Endothelial cell of umbilical vein (primary cell): ENCODE measurements around the gene GLI3. TPM values are rescaled to one million over a fixed set of nuclear protein-coding genes. Genes with fewer than 3 reads are reported as not detected.

ENCODE experiments used
- BruUV-seq: library from RNA; stranded (reverse); fragments of 400-500 nt; replicated peaks from 2 replicates; lab custom pipeline; 2021; lab: Mats Ljungman, UMichigan
- CTCF ChIA-PET: fragments of 300-600, 350-600 bp; sonication (Branson Sonifier 250); formaldehyde crosslinking; loops from one replicate; lab custom pipeline; 2021; ENCODE audit warnings: antibody characterized with exemption, inconsistent platforms; lab: Charles Lee
- POLR2A ChIA-PET: fragments of 300-600, 350-600 bp; sonication (Branson Sonifier 250); formaldehyde crosslinking; loops from one replicate; lab custom pipeline; 2021; ENCODE audit warnings: antibody characterized with exemption, inconsistent platforms; lab: Charles Lee
- DNase-seq: peaks from one replicate; pipeline ENCODE4 v3.0.0-alpha.2; 2011; ENCODE audit warnings: low read depth, low spot score
- FAIRE-seq: peaks from 2 replicates; lab custom pipeline; 2011; peaks lifted over from hg19 to GRCh38; lab: Jason Lieb, UNC
- H2AFZ ChIP-seq: 2 replicates; pipeline ENCODE4 v1.6.0; 2012; ENCODE audit warnings: low read depth, low read length, control low read depth, inconsistent platforms
- H3K27ac ChIP-seq: 2 replicates; pipeline ENCODE4 v1.5.1; 2011; ENCODE audit warnings: low read depth, mild to moderate bottlenecking, control low read depth, low read length, moderate library complexity; ENCODE audit not compliant: insufficient read depth
- H3K27me3 ChIP-seq, 2 experiments: 2 replicates each; pipeline versions ENCODE4 v1.6.0 to v1.6.1; 2011; ENCODE audit warnings: low read length in 2 of 2, mixed read lengths in 1 of 2; ENCODE audit not compliant: control insufficient read depth in 2 of 2, insufficient read depth in 2 of 2
- H3K36me3 ChIP-seq, 2 experiments: 2 replicates in 1 of 2; 3 replicates in 1 of 2; pipeline ENCODE4 v1.5.1; 2011; ENCODE audit warnings: low read length in 2 of 2, mild to moderate bottlenecking in 1 of 2, moderate library complexity in 1 of 2; ENCODE audit not compliant: control insufficient read depth in 2 of 2, insufficient read depth in 2 of 2; ENCODE audit errors: extremely low read depth in 1 of 2
- H3K4me1 ChIP-seq: 3 replicates; pipeline ENCODE4 v1.5.1; 2011; ENCODE audit warnings: mild to moderate bottlenecking, low read length; ENCODE audit not compliant: control insufficient read depth, insufficient read depth; ENCODE audit errors: extremely low read depth
- H3K4me2 ChIP-seq: 2 replicates; pipeline ENCODE4 v1.6.1; 2011; ENCODE audit warnings: low read length, control low read depth, mixed read lengths; ENCODE audit not compliant: insufficient read depth
- H3K4me3 ChIP-seq, 3 experiments: fragments of 200-600 bp in 1 of 3; sonication (generic), shearing (Covaris generic) in 1 of 3; replicated peaks in 1 of 3; 2 replicates each; pipeline ENCODE4 v1.5.1; 2011 to 2016; ENCODE audit warnings: control low read depth in 3 of 3, low read length in 3 of 3, mild to moderate bottlenecking in 2 of 3, inconsistent platforms in 1 of 3, low read depth in 1 of 3, moderate library complexity in 1 of 3; ENCODE audit not compliant: insufficient read depth in 1 of 3
- H3K79me2 ChIP-seq: 2 replicates; pipeline ENCODE4 v1.6.0; 2012; ENCODE audit warnings: low read length, inconsistent platforms; ENCODE audit not compliant: control insufficient read depth, insufficient read depth
- H3K9ac ChIP-seq: replicated peaks from 2 replicates; pipeline ENCODE3; 2011; ENCODE audit warnings: low read length, control low read depth; ENCODE audit not compliant: insufficient read depth; ENCODE audit errors: extremely low read depth
- H3K9me1 ChIP-seq: replicated peaks from 3 replicates; pipeline ENCODE4 v1.6.0; 2011; ENCODE audit warnings: mild to moderate bottlenecking, low read length; ENCODE audit not compliant: control insufficient read depth, insufficient read depth; ENCODE audit errors: extremely low read depth
- H3K9me3 ChIP-seq: replicated peaks from 2 replicates; pipeline ENCODE4 v1.5.1; 2012; ENCODE audit warnings: low read length, inconsistent platforms; ENCODE audit not compliant: control insufficient read depth, insufficient read depth
- H4K20me1 ChIP-seq: replicated peaks from 2 replicates; pipeline ENCODE3; 2011; ENCODE audit warnings: mild to moderate bottlenecking, low read length; ENCODE audit not compliant: control insufficient read depth, insufficient read depth; ENCODE audit errors: extremely low read depth
- CTCF ChIP-seq, 2 donors: IDR thresholded peaks; 1 replicate in 1 of 2; 2 replicates in 1 of 2; pipeline ENCODE4 v1.5.1; 2011; ENCODE audit warnings: low read length in 2 of 2, mild to moderate bottlenecking in 2 of 2, moderate library complexity in 2 of 2, control low read depth in 1 of 2, inconsistent platforms in 1 of 2, low read depth in 1 of 2; ENCODE audit not compliant: insufficient read depth in 1 of 2; ENCODE audit errors: extremely low read depth in 1 of 2
- EZH2 ChIP-seq: IDR thresholded peaks from 2 replicates; pipeline ENCODE4 v1.6.1; 2012; ENCODE audit warnings: borderline replicate concordance, low read depth, mild to moderate bottlenecking, moderate library complexity, low read length, inconsistent platforms; ENCODE audit not compliant: severe bottlenecking
- FOS ChIP-seq: IDR thresholded peaks from 2 replicates; pipeline ENCODE4 v1.6.1; 2011; ENCODE audit warnings: mild to moderate bottlenecking, low read length, moderate library complexity, borderline replicate concordance; ENCODE audit not compliant: insufficient read depth
- GATA2 ChIP-seq: IDR thresholded peaks from 2 replicates; pipeline ENCODE4 v1.7.0; 2011; ENCODE audit warnings: low read depth, mild to moderate bottlenecking, moderate library complexity, mixed read lengths, low read length; ENCODE audit not compliant: insufficient read length, insufficient read depth
- JUN ChIP-seq: IDR thresholded peaks from 2 replicates; pipeline ENCODE4 v1.6.1; 2011; ENCODE audit warnings: borderline replicate concordance, low read depth; ENCODE audit not compliant: insufficient read length, insufficient read depth
- MAX ChIP-seq: IDR thresholded peaks from 2 replicates; pipeline ENCODE4 v1.6.1; 2011; ENCODE audit not compliant: insufficient read depth, insufficient read length
- MYC ChIP-seq: IDR thresholded peaks from one replicate; pipeline ENCODE4 v1.6.1; 2011; ENCODE audit warnings: mild to moderate bottlenecking, low read depth, low read length
- POLR2A ChIP-seq: IDR thresholded peaks from 2 replicates; pipeline ENCODE4 v1.6.1; 2012; ENCODE audit warnings: low read depth, mild to moderate bottlenecking, control low read depth, low read length
- POLR2AphosphoS5 ChIP-seq: IDR thresholded peaks from 2 replicates; pipeline ENCODE4 v1.6.1; 2012; ENCODE audit warnings: low read depth, mild to moderate bottlenecking, control low read depth, low read length, moderate library complexity; ENCODE audit not compliant: insufficient read depth
- dilution Hi-C: fragments of 300-500 bp; cut with MboI; formaldehyde crosslinking; loops from one replicate; pipeline ENCODE4 v1.15.0; 2019; ENCODE audit warnings: low sequenced_read_pairs; ENCODE audit not compliant: extremely low pct_ligation_motif_present
- intact Hi-C: fragments of 100-400 bp; cut with micrococcal nuclease; formaldehyde crosslinking; loops from one replicate; pipeline ENCODE4 v1.10.0; 2022
- polyA plus RNA-seq, 4 experiments: library from polyadenylated mRNA; depleted of rRNA in 3 of 4; stranded (reverse) in 3 of 4; unstranded in 1 of 4; fragments of >200 nt; gene quantifications; 2 replicates each; pipeline versions ENCODE4 v1.2.1 to v1.2.3, GENCODE V29; 2011 to 2012; ENCODE audit warnings: missing spikeins in 1 of 4
- total RNA-seq: library from RNA; stranded (reverse); gene quantifications from 2 replicates; pipeline ENCODE4 v1.2.3, GENCODE V29; 2021

GLI3 gene
- total and polyA plus RNA-seq, 2 donors (not counting 3 experiments of a cell fraction or from before 2014, with no cell fraction given): 6.0 to 24.9 TPM

GRCh38 chr7:41998041-41998440, 239.0 kb downstream of the GLI3 start:
- Histone ChIP-seq H3K4me1 (peaks cover 30% of the 10 kb centered on the region), H3K79me2 (no peaks in the 10 kb centered on the region), H4K20me1 (no peaks in the 10 kb centered on the region), H3K4me3 (no peak overlapping the region), H3K9ac (no peak overlapping the region), H2AFZ (no peak overlapping the region), H3K9me3 (no peaks in the 10 kb centered on the region), H3K27me3 (no peaks in the 10 kb centered on the region), H3K4me2 (no peak overlapping the region), H3K36me3 (no peaks in the 10 kb centered on the region), H3K27ac (no peak overlapping the region), H3K9me1 (no peaks in the 10 kb centered on the region)
- ChIA-PET POLR2A (no interaction called here), CTCF (interaction anchor here (1.2 to 1.5 kb wide), 4 partner anchors 16 to 68 kb away, joined by 3 to 5 read pairs (median 3); no protein-coding TSS in a partner anchor)
- BruUV-seq: no TSS peak
- intact Hi-C loops (no loop called here), dilution Hi-C loops (loop anchor here (25.0 kb wide), 1 partner anchor 239 kb away; the partner anchor contains the start of gene GLI3)
- no peak for DNase-seq
- TF ChIP-seq POLR2AphosphoS5 (no peak), EZH2 (no peak), MYC (no peak), MAX (no peak), GATA2 (no peak), POLR2A (no peak), JUN (no peak), CTCF (IDR thresholded peaks at IDR 0.05; ENCODE audit: extremely low read depth in 1 of 2, insufficient read depth in 1 of 2, low read depth in 1 of 2, low read length in 2 of 2) (no peak), FOS (no peak)
- no peak for FAIRE-seq
